ENCODE data around the gene RNF115. TPM values are rescaled to one million over a fixed set of nuclear protein-coding genes. Genes with fewer than 3 reads are reported as not detected.

The RNF115 gene
- total RNA-seq, 1 experiment from 2014 or later: 11.0 TPM

GRCh38 chr1:145717833-145718232 is 106.1 kb downstream of the RNF115 start:
- H2BK15ac ChIP-seq (ENCODE audit: low read depth, low read length): no peak overlapping the region
- DNase-seq: no peak
- H3K9me3 ChIP-seq (ENCODE audit: control insufficient read depth, low read depth, low read length): no peaks in the 10 kb centered on the region
- Mint-ChIP-seq H3K4me1 (peaks cover 5 to 15% of the 10 kb centered on the region in 2 experiments; a peak in 3 of 4 replicates), H3K9me3 (no peaks in the 10 kb centered on the region), H3K27ac (no peak overlapping the region; a peak in 2 of 7 replicates), H3K27me3 (ENCODE audit: low read depth) (peaks cover 37% of the 10 kb centered on the region), H3K36me3 (ENCODE audit: insufficient read depth in 1 of 3, low read depth in 3 of 3) (no peaks in the 10 kb centered on the region), H3K4me3 (no peak overlapping the region)
- H3K56ac ChIP-seq (ENCODE audit: insufficient read length, low read depth, low read length): no peak overlapping the region
- H3K4ac ChIP-seq (ENCODE audit: low read depth, low read length): no peak overlapping the region
- H3T11ph ChIP-seq (ENCODE audit: low read length): no peak overlapping the region
- H2BK12ac ChIP-seq (ENCODE audit: insufficient read length, low read depth, low read length): no peak overlapping the region
- H3K27me3 ChIP-seq (ENCODE audit: insufficient read depth, low read length): no peaks in the 10 kb centered on the region
- H2AFZ ChIP-seq (ENCODE audit: low read length): no peak overlapping the region
- no peaks in the 10 kb centered on the region for H3K79me2 ChIP-seq (ENCODE audit: insufficient read depth, low read length)
- H3K23ac ChIP-seq (ENCODE audit: insufficient read length, low read depth, low read length): no peak overlapping the region
- peaks cover 4% of the 10 kb centered on the region for H3K23me2 ChIP-seq (ENCODE audit: insufficient read length, low read depth, low read length, poor library complexity, severe bottlenecking)
- H2BK5ac ChIP-seq (ENCODE audit: insufficient read length, low read length): no peak overlapping the region
- no peak overlapping the region for H2BK20ac ChIP-seq (ENCODE audit: low read depth, low read length, poor library complexity, severe bottlenecking)
- H3K9ac ChIP-seq (ENCODE audit: extremely low read depth, insufficient read length, low read length): no peak overlapping the region
- H2AK5ac ChIP-seq (ENCODE audit: insufficient read length, low read length): no peak overlapping the region
- TF ChIP-seq CTCF (conservative IDR thresholded peaks at IDR 0.05): no peak
- H3K27ac ChIP-seq (ENCODE audit: insufficient read length, low read depth, low read length): no peak overlapping the region
- H4K91ac ChIP-seq (ENCODE audit: insufficient read length, low read depth, low read length): no peak overlapping the region
- no peak overlapping the region for H3K4me2 ChIP-seq (ENCODE audit: insufficient read depth, insufficient read length, low read length)
- H3K14ac ChIP-seq (ENCODE audit: insufficient read depth, low read length): no peak overlapping the region
- H3K18ac ChIP-seq (ENCODE audit: insufficient read length, low read depth, low read length): no peak overlapping the region
- H4K5ac ChIP-seq (ENCODE audit: insufficient read length, low read depth, low read length): no peak overlapping the region
- H3K4me1 ChIP-seq (ENCODE audit: insufficient read depth, low read length): no peaks in the 10 kb centered on the region
- no peaks in the 10 kb centered on the region for H4K20me1 ChIP-seq (ENCODE audit: control insufficient read depth, insufficient read depth, insufficient read length)
- H3K79me1 ChIP-seq (ENCODE audit: insufficient read depth, low read depth, low read length, poor library complexity, severe bottlenecking): no peaks in the 10 kb centered on the region
- H4K8ac ChIP-seq (replicated peaks; ENCODE audit: insufficient read length, low read depth, low read length): no peak overlapping the region
- WGBS (ENCODE audit: extremely low coverage, insufficient read length, low lambda C conversion rate): no CpG with 5 or more reads among the region's 1 CpG
- H2BK120ac ChIP-seq (ENCODE audit: low read depth, low read length, poor library complexity, severe bottlenecking): no peak overlapping the region
